ENCODE results near the gene MMP15.
"Not testable (repeated sequence)": the region's sequence is repeated elsewhere in the genome, so short reads cannot be mapped to it uniquely, and the experiment has no call there.

Gene MMP15

DNA sequence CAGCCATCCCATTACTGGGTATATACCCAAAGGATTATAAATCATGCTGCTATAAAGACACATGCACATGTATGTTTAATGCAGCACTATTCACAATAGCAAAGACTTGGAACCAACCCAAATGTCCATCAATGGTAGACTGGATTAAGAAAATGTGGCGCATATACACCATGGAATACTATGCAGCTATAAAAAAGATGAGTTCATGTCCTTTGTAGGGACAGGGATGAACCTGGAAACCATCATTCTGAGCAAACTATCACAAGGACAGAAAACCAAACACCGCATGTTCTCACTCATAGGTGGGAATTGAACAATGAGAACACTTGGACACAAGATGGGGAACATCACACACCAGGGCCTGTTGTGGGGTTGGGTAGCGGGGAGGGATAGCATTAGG lies 64.8 kb downstream of the MMP15 start:
- DNase-seq = not testable (repeated sequence)

DNA sequence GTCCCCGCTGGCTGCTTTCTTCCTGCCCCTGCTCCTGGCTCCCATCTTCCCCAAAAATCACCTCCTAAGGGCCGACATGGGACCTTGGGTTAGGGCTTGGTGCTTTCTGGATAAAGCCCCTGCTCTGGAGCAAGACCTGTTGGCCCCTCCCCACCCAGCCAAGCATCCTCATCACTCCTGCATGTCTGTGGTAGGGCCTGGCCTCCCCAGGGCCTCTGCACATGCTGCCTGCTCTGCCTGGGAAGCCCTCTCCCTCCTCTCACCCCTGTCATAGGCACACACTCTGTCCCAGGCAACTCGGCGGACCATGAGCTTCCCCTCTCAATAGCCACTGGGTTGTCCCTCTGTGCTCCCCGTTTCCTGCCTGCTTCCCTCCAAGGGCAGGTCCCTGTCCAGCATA lies 68.5 kb downstream of the MMP15 start:
- DNase-seq = no peak

DNA sequence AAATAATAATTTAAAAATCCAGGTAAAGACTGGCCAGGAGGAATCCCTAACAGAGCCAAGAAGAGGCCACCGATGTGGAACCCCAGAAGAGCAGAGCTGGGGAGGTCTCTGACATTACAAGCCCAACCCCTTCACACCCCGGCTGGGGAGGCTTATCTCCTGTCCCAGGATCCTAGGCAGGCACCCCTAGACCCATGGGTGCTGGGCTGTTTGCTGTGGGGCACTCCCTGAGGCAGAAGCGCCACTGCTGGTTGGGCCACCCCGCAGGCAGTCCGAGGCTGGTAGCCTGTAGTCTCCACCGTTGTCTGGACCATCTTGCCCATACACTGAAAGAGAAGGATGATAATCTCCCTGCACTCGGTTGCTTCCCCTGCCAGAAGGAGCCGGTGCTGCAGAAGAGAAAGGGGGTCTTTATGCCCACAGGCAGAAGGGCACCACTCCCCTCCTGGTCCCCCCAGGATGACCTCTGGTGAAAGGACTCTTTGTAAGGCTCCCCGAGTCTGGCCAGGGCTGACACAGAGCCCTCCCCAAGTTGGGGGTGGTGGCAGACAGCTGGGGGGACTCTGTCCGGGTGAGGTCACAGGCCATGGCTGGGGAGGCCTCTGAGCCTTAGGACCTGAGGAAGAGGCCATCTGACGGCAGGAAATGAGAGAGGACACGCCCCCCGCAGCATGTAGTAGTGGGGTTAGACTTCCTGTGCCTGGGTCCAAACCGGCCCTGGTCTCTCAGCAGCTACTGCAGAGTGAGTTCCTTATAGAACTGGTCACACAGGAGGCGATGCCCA lies 69.4 kb downstream of the MMP15 start:
- no peak for DNase-seq

DNA sequence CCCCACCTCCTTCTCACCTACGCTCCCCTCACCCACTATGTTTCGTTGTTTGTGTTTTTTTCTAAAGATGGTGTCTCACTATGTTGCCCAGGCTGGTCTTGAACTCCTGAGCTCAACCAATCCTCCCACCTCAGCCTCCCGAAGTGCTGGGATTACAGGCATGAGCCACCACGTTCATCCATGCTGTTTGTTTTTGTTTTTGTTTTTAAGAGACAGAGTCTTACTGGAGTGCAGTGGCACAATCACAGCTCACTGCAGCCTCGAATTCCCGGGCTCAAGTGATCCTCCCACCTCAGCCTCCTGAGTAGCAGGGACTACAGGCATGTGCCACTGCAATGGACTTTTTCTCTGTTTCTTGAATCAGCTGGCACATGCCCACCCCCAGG lies 70.0 kb downstream of the MMP15 start:
- not testable (repeated sequence) for DNase-seq

DNA sequence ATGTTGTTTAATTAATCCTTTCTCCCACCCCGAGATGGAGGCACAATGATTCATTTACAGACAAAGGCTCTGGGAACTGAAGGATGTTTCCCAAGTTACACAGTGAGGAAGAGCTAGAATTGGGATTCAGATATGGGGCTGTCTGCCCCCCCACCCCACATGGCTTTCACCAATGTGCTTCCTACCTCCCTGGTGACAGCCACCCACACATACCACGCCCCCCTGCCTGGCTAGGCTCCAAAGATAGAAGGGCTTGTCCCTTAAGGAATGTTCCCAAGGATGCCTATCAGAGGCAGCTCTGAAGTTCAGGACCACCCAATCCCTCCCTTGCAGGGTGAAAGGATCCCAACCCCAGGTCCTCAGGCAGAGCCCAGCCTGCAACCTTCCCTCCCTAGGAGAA lies 70.7 kb downstream of the MMP15 start:
- no peak for DNase-seq
